Keratinocyte (primary cell): Measurements from ENCODE around the gene ARHGEF3. TPM values are rescaled to one million over a fixed set of nuclear protein-coding genes. Genes with fewer than 3 reads are reported as not detected.

Experiments used
- DNase-seq: peaks from one replicate; pipeline ENCODE4 v3.0.0-alpha.2; 2011; ENCODE audit warnings: low read depth, missing footprints, low spot score
- FAIRE-seq: peaks from 2 replicates; lab custom pipeline; 2011; peaks lifted over from hg19 to GRCh38; lab: Jason Lieb, UNC
- H2AFZ ChIP-seq: 2 replicates; pipeline ENCODE4 v1.6.0; 2012; ENCODE audit warnings: low read length, control low read depth, inconsistent platforms; ENCODE audit not compliant: control insufficient read depth
- H3K27ac ChIP-seq: 2 replicates; pipeline ENCODE4 v1.5.1; 2011; ENCODE audit warnings: low read length; ENCODE audit not compliant: control insufficient read depth, insufficient read depth
- H3K27me3 ChIP-seq: 3 replicates; pipeline ENCODE4 v1.6.0; 2011; ENCODE audit warnings: low read length; ENCODE audit not compliant: control insufficient read depth, insufficient read depth; ENCODE audit errors: extremely low read depth
- H3K36me3 ChIP-seq, 2 experiments: 2 replicates in 1 of 2; 3 replicates in 1 of 2; pipeline ENCODE4 v1.5.1; 2011; ENCODE audit warnings: low read length in 2 of 2, mild to moderate bottlenecking in 1 of 2; ENCODE audit not compliant: control insufficient read depth in 2 of 2, insufficient read depth in 2 of 2; ENCODE audit errors: extremely low read depth in 1 of 2
- H3K4me1 ChIP-seq: 3 replicates; pipeline ENCODE4 v1.5.1; 2011; ENCODE audit warnings: low read length; ENCODE audit not compliant: control insufficient read depth, insufficient read depth; ENCODE audit errors: extremely low read depth
- H3K4me2 ChIP-seq: 3 replicates; pipeline ENCODE4 v1.6.0; 2011; ENCODE audit warnings: low read depth, low read length; ENCODE audit not compliant: control insufficient read depth, insufficient read depth; ENCODE audit errors: extremely low read depth
- H3K4me3 ChIP-seq, 3 experiments: fragments of 200-600 bp in 1 of 3; sonication (generic) in 1 of 3; 2 replicates in 2 of 3; 3 replicates in 1 of 3; pipeline ENCODE4 v1.5.1; 2011 to 2016; ENCODE audit warnings: low read length in 3 of 3, mild to moderate bottlenecking in 3 of 3, control low read depth in 2 of 3, inconsistent platforms in 1 of 3, low read depth in 1 of 3, mixed read lengths in 1 of 3, mixed run types in 1 of 3, moderate library complexity in 1 of 3; ENCODE audit not compliant: control insufficient read depth in 2 of 3, insufficient read depth in 2 of 3; ENCODE audit errors: extremely low read depth in 1 of 3
- H3K79me2 ChIP-seq: 2 replicates; pipeline ENCODE4 v1.6.0; 2012; ENCODE audit warnings: low read length; ENCODE audit not compliant: control insufficient read depth, insufficient read depth
- H3K9ac ChIP-seq: 3 replicates; pipeline ENCODE4 v1.6.0; 2011; ENCODE audit warnings: low read length; ENCODE audit not compliant: control insufficient read depth, insufficient read depth; ENCODE audit errors: extremely low read depth
- H3K9me1 ChIP-seq: 3 replicates; pipeline ENCODE4 v1.6.0; 2011; ENCODE audit warnings: low read length; ENCODE audit not compliant: control insufficient read depth, insufficient read depth; ENCODE audit errors: extremely low read depth
- H3K9me3 ChIP-seq: 2 replicates; pipeline ENCODE4 v1.5.1; 2012; ENCODE audit warnings: low read depth, low read length; ENCODE audit not compliant: control insufficient read depth
- H4K20me1 ChIP-seq: 3 replicates; pipeline ENCODE4 v1.6.0; 2011; ENCODE audit warnings: low read length; ENCODE audit not compliant: control insufficient read depth, insufficient read depth; ENCODE audit errors: extremely low read depth
- CTCF ChIP-seq, 3 experiments: IDR thresholded peaks in 1 of 3; conservative IDR thresholded peaks in 1 of 3; optimal IDR thresholded peaks in 1 of 3; 2 replicates in 2 of 3; 3 replicates in 1 of 3; pipeline versions ENCODE3 to v1.5.1; 2011; ENCODE audit warnings: low read length in 3 of 3, mild to moderate bottlenecking in 3 of 3, moderate library complexity in 2 of 3, control low read depth in 1 of 3, inconsistent platforms in 1 of 3; ENCODE audit not compliant: insufficient read depth in 2 of 3; ENCODE audit errors: extremely low read depth in 1 of 3
- EZH2 ChIP-seq: IDR thresholded peaks from one replicate; pipeline ENCODE4 v1.6.1; 2012; ENCODE audit warnings: inconsistent platforms, mild to moderate bottlenecking, low read length, moderate library complexity
- dilution Hi-C: fragments of 300-500 bp; cut with MboI; formaldehyde crosslinking; loops from one replicate; pipeline ENCODE4 v1.7.0; 2020; ENCODE audit warnings: low sequenced_read_pairs; ENCODE audit not compliant: extremely low pct_ligation_motif_present
- polyA plus RNA-seq, 5 experiments: library from polyadenylated mRNA; depleted of rRNA in 3 of 5; stranded (reverse) in 3 of 5; stranded (forward) in 1 of 5; unstranded in 1 of 5; fragments of >200 nt; gene quantifications; 1 replicate in 1 of 5; 2 replicates in 3 of 5; 3 replicates in 1 of 5; pipeline versions ENCODE4 v1.2.1 to v1.2.3, GENCODE V29; 2011 to 2012; ENCODE audit warnings: missing spikeins in 2 of 5, low read depth in 1 of 5, low replicate concordance in 1 of 5

Gene ARHGEF3
- polyA plus RNA-seq, 1 donor (not counting 4 experiments of a cell fraction or from before 2014, with no cell fraction given), result 26.2 TPM

GRCh38 chr3:56784448-56785001 lies 17.2 kb downstream of the ARHGEF3 start:
- dilution Hi-C loops, result no loop called here
- Histone ChIP-seq H3K9ac (peak overlapping the region; percentile 9), H3K27me3 (no peaks in the 10 kb centered on the region), H3K4me1 (peaks cover 35% of the 10 kb centered on the region), H3K9me1 (no peaks in the 10 kb centered on the region), H2AFZ (no peak overlapping the region), H3K4me2 (peak overlapping the region; percentile 64), H3K79me2 (peaks cover 72% of the 10 kb centered on the region), H3K4me3 (peak overlapping the region in 1 of 3 experiments; percentile 3), H3K36me3 (peaks cover 0 to 1% of the 10 kb centered on the region in 2 experiments), H3K9me3 (no peaks in the 10 kb centered on the region), H3K27ac (peak overlapping the region; percentile 54), H4K20me1 (no peaks in the 10 kb centered on the region)
- FAIRE-seq (no peak), DNase-seq (no peak)
- TF ChIP-seq CTCF (optimal IDR thresholded peaks at IDR 0.05 in 1 of 3, IDR thresholded peaks at IDR 0.05 in 1 of 3, conservative IDR thresholded peaks at IDR 0.05 in 1 of 3; ENCODE audit: extremely low read depth in 1 of 3, insufficient read depth in 2 of 3, low read length in 3 of 3) (no peak), EZH2 (no peak)

- peak overlapping the region in 2 of 3 experiments; percentile 3 to 5 for H3K4me3 ChIP-seq
- peaks cover 75% of the 10 kb centered on the region for H3K79me2 ChIP-seq
- dilution Hi-C loops, result no loop called here
- peak; percentile 54 for DNase-seq
- H3K9me3 ChIP-seq, result no peaks in the 10 kb centered on the region
- peaks cover 35% of the 10 kb centered on the region for H3K4me1 ChIP-seq
- peak overlapping the region; percentile 64 for H3K4me2 ChIP-seq
- no peaks in the 10 kb centered on the region for H3K27me3 ChIP-seq
- FAIRE-seq, result peak; percentile 92
- H2AFZ ChIP-seq, result no peak overlapping the region
- H3K36me3 ChIP-seq, result peaks cover 0 to 1% of the 10 kb centered on the region in 2 experiments
- no peaks in the 10 kb centered on the region for H3K9me1 ChIP-seq
- peak overlapping the region; percentile 54 for H3K27ac ChIP-seq
- no peaks in the 10 kb centered on the region for H4K20me1 ChIP-seq
- TF ChIP-seq EZH2 (no peak), CTCF (optimal IDR thresholded peaks at IDR 0.05 in 1 of 3, IDR thresholded peaks at IDR 0.05 in 1 of 3, conservative IDR thresholded peaks at IDR 0.05 in 1 of 3; ENCODE audit: extremely low read depth in 1 of 3, insufficient read depth in 2 of 3, low read length in 3 of 3) (no peak)
- peak overlapping the region; percentile 9 for H3K9ac ChIP-seq
Observed at GRCh38 chr3:56783644-56784447, 17.9 kb downstream of the ARHGEF3 start.
